HUES64 (cell line): Measurements from ENCODE around the gene MAML3.

Source experiments
- H3K27ac ChIP-seq: 2 replicates; pipeline ENCODE4 v1.7.0; 2013; ENCODE audit warnings: low read depth, low read length, inconsistent platforms
- H3K27me3 ChIP-seq: 2 replicates; pipeline ENCODE4 v1.6.1; 2013; ENCODE audit warnings: mild to moderate bottlenecking, low read length; ENCODE audit not compliant: insufficient read depth
- H3K36me3 ChIP-seq: 2 replicates; pipeline ENCODE4 v1.6.1; 2013; ENCODE audit warnings: mild to moderate bottlenecking, low read length; ENCODE audit not compliant: insufficient read depth
- H3K4me1 ChIP-seq: 2 replicates; pipeline ENCODE4 v1.6.1; 2013; ENCODE audit warnings: mild to moderate bottlenecking, low read length, moderate library complexity; ENCODE audit not compliant: insufficient read depth
- H3K4me3 ChIP-seq: 2 replicates; pipeline ENCODE4 v1.5.1; 2013; ENCODE audit warnings: mild to moderate bottlenecking, low read length, moderate library complexity
- H3K9ac ChIP-seq: 2 replicates; pipeline ENCODE4 v1.6.1; 2013; ENCODE audit warnings: mild to moderate bottlenecking, low read depth, low read length
- H3K9me3 ChIP-seq: 2 replicates; pipeline ENCODE4 v1.6.1; 2013; ENCODE audit warnings: low read depth, low read length; ENCODE audit not compliant: insufficient read depth
- WGBS: fragments of 150-250, 120-280 bp; methylation state at CpG from one replicate; pipeline ENCODE4 v1.1.7; 2013; ENCODE audit warnings: missing lambda C conversion rate; 5-methylcytosine and 5-hydroxymethylcytosine counted together

The MAML3 gene

GRCh38 chr4:139800082-139800481, 353.9 kb downstream of the MAML3 start:
- Histone ChIP-seq H3K4me3 (no peak overlapping the region), H3K27ac (no peak overlapping the region), H3K4me1 (peaks cover 5% of the 10 kb centered on the region), H3K9ac (no peak overlapping the region), H3K9me3 (no peaks in the 10 kb centered on the region), H3K36me3 (no peaks in the 10 kb centered on the region), H3K27me3 (no peaks in the 10 kb centered on the region)
- 93% methylated on average over 4 of the region's 4 CpGs for WGBS

- no peaks in the 10 kb centered on the region for H3K27me3 ChIP-seq
- H3K4me3 ChIP-seq: no peak overlapping the region
- no peak overlapping the region for H3K9ac ChIP-seq
- no peak overlapping the region for H3K27ac ChIP-seq
- H3K36me3 ChIP-seq: no peaks in the 10 kb centered on the region
- H3K4me1 ChIP-seq: peaks cover 5% of the 10 kb centered on the region
- H3K9me3 ChIP-seq: no peaks in the 10 kb centered on the region
Observed at GRCh38 chr4:139799615-139800014, 354.4 kb downstream of the MAML3 start.

GRCh38 chr4:139798456-139798855, 355.5 kb downstream of the MAML3 start:
- Histone ChIP-seq H3K36me3 (no peaks in the 10 kb centered on the region), H3K4me3 (no peak overlapping the region), H3K4me1 (peaks cover 5% of the 10 kb centered on the region), H3K27ac (no peak overlapping the region), H3K9ac (no peak overlapping the region), H3K27me3 (no peaks in the 10 kb centered on the region), H3K9me3 (no peaks in the 10 kb centered on the region)

GRCh38 chr4:139797287-139797686, 356.7 kb downstream of the MAML3 start:
- Histone ChIP-seq H3K4me3 (no peak overlapping the region), H3K36me3 (no peaks in the 10 kb centered on the region), H3K4me1 (peaks cover 5% of the 10 kb centered on the region), H3K27me3 (no peaks in the 10 kb centered on the region), H3K9me3 (no peaks in the 10 kb centered on the region), H3K27ac (no peak overlapping the region), H3K9ac (no peak overlapping the region)
- 94% methylated on average over 1 of the region's 2 CpGs for WGBS

- Histone ChIP-seq H3K36me3 (no peaks in the 10 kb centered on the region), H3K9ac (no peak overlapping the region), H3K27me3 (no peaks in the 10 kb centered on the region), H3K9me3 (no peaks in the 10 kb centered on the region), H3K4me1 (peaks cover 5% of the 10 kb centered on the region), H3K4me3 (no peak overlapping the region), H3K27ac (no peak overlapping the region)
- WGBS: 72% methylated on average over 6 of the region's 8 CpGs
Observed at GRCh38 chr4:139795527-139796314, 358.3 kb downstream of the MAML3 start.

- H3K9ac ChIP-seq: no peak overlapping the region
- H3K36me3 ChIP-seq: no peaks in the 10 kb centered on the region
- H3K27me3 ChIP-seq: no peaks in the 10 kb centered on the region
- no peak overlapping the region for H3K4me3 ChIP-seq
- H3K27ac ChIP-seq: no peak overlapping the region
- no peaks in the 10 kb centered on the region for H3K9me3 ChIP-seq
- 89% methylated on average over 3 of the region's 3 CpGs for WGBS
- H3K4me1 ChIP-seq: peaks cover 5% of the 10 kb centered on the region
Observed at GRCh38 chr4:139794158-139794954, 359.6 kb downstream of the MAML3 start.

- Histone ChIP-seq H3K27me3 (no peaks in the 10 kb centered on the region), H3K4me1 (peaks cover 7% of the 10 kb centered on the region), H3K27ac (no peak overlapping the region), H3K9me3 (no peaks in the 10 kb centered on the region), H3K4me3 (no peak overlapping the region), H3K36me3 (no peaks in the 10 kb centered on the region), H3K9ac (no peak overlapping the region)
- 98% methylated on average over 2 of the region's 2 CpGs for WGBS
Observed at GRCh38 chr4:139791681-139792080, 362.3 kb downstream of the MAML3 start.

GRCh38 chr4:139790291-139790690, 363.7 kb downstream of the MAML3 start:
- Histone ChIP-seq H3K36me3 (no peaks in the 10 kb centered on the region), H3K9ac (no peak overlapping the region), H3K4me1 (peaks cover 3% of the 10 kb centered on the region; the same call in 1 of the 2 replicates), H3K27ac (no peak overlapping the region), H3K9me3 (no peaks in the 10 kb centered on the region), H3K27me3 (no peaks in the 10 kb centered on the region), H3K4me3 (no peak overlapping the region)
- WGBS: over 99% methylated on average over 3 of the region's 4 CpGs

- WGBS: 93% methylated on average over 6 of the region's 6 CpGs
- Histone ChIP-seq H3K4me1 (peaks cover 8% of the 10 kb centered on the region; the same call in 1 of the 2 replicates), H3K4me3 (no peak overlapping the region), H3K27ac (no peak overlapping the region), H3K9ac (no peak overlapping the region), H3K27me3 (no peaks in the 10 kb centered on the region), H3K36me3 (no peaks in the 10 kb centered on the region), H3K9me3 (no peaks in the 10 kb centered on the region)
Observed at GRCh38 chr4:139789096-139789654, 364.8 kb downstream of the MAML3 start.

- H3K27ac ChIP-seq: no peak overlapping the region
- H3K36me3 ChIP-seq: no peaks in the 10 kb centered on the region
- H3K4me1 ChIP-seq: peaks cover 27% of the 10 kb centered on the region
- no peak overlapping the region for H3K9ac ChIP-seq
- H3K4me3 ChIP-seq: no peak overlapping the region
- 79% methylated on average over 12 of the region's 12 CpGs for WGBS
- no peaks in the 10 kb centered on the region for H3K9me3 ChIP-seq
- no peaks in the 10 kb centered on the region for H3K27me3 ChIP-seq
Observed at GRCh38 chr4:139786494-139787354, 367.3 kb downstream of the MAML3 start.
